Spinal cord (tissue), 10 donors: ENCODE results near the gene HACE1. TPM values are rescaled to one million over a fixed set of nuclear protein-coding genes. Genes with fewer than 3 reads are reported as not detected.
A peak's percentile ranks its signal among the peaks of the same experiment; 100 is the strongest.
"Not testable (repeated sequence)": the region's sequence is repeated elsewhere in the genome, so short reads cannot be mapped to it uniquely, and the experiment has no call there.

Source experiments
- DNase-seq, 6 donors: peaks; one replicate each; pipeline versions ENCODE4 v3.0.0 to v3.0.0-alpha.2; 2013 to 2015; ENCODE audit warnings: low spot score in 6 of 6, low read depth in 4 of 6
- H3K27ac ChIP-seq: one replicate; pipeline ENCODE4 v1.5.1; 2013; ENCODE audit warnings: low read depth, low read length, control low read depth
- H3K27me3 ChIP-seq: one replicate; pipeline ENCODE4 v1.6.1; 2013; ENCODE audit warnings: low read length; ENCODE audit not compliant: control insufficient read depth, insufficient read depth
- H3K36me3 ChIP-seq: one replicate; pipeline ENCODE4 v1.6.1; 2013; ENCODE audit warnings: low read length; ENCODE audit not compliant: control insufficient read depth, insufficient read depth
- H3K4me1 ChIP-seq: one replicate; pipeline ENCODE4 v1.6.1; 2013; ENCODE audit warnings: low read length; ENCODE audit not compliant: control insufficient read depth, insufficient read depth
- H3K4me3 ChIP-seq: one replicate; pipeline ENCODE4 v1.5.1; 2013; ENCODE audit warnings: low read depth, low read length, control low read depth
- H3K9me3 ChIP-seq: one replicate; pipeline ENCODE4 v1.6.1; 2013; ENCODE audit warnings: low read length; ENCODE audit not compliant: control insufficient read depth, insufficient read depth
- WGBS: methylation state at CpG from one replicate; pipeline ENCODE4 v1.1.5; 2013; ENCODE audit warnings: missing lambda C conversion rate; ENCODE audit not compliant: insufficient coverage; 5-methylcytosine and 5-hydroxymethylcytosine counted together
- polyA plus RNA-seq, 2 donors: library from polyadenylated mRNA; unstranded; fragments of 120-200 nt; gene quantifications; one replicate each; pipeline ENCODE4 v1.2.1, GENCODE V29; 2013; ENCODE audit not compliant: insufficient read length in 2 of 2
- total RNA-seq, 2 donors: library from RNA; depleted of rRNA in 1 of 2; stranded (reverse); fragments of 120-200 nt in 1 of 2; fragments of >200 nt in 1 of 2; gene quantifications; one replicate each; pipeline versions ENCODE4 v1.2.3 to v1.2.4, GENCODE V29; 2013 to 2014
- donor health status: healthy.

Gene HACE1
- total and polyA plus RNA-seq, 4 donors, result 20.1 to 44.1 (median 22.4) TPM

DNA sequence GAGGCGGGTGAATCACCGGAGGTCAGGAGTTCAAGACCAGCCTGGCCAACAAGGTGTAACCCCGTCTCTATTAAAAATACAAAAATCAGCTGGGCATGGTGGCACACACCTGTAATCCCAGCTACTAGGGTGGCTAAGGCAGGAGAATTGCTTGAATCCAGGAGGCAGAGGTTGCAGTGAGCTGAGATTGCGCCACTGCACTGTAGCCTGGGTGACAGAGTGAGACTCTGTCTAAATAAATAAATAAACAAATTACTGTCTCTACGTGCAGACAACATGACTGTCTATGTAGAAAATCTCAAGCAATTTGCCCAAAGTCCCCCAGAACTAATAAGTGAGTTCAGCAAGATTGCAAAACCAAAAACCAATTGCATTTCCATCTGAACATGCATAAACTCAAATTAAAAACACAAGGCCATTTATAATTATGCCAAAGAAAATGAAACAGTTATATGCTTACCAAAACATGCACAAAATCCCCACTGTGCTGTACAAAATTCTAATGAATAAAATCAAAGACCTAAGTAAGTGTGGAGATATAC, 23.2 kb downstream of the HACE1 start:
- not testable (repeated sequence) for H3K27me3 ChIP-seq, H3K27ac ChIP-seq, H3K4me3 ChIP-seq, DNase-seq, H3K9me3 ChIP-seq, H3K4me1 ChIP-seq
- peaks cover 17% of the 10 kb centered on the region for H3K36me3 ChIP-seq
- WGBS, result 87% methylated on average over 3 of the region's 5 CpGs

DNA sequence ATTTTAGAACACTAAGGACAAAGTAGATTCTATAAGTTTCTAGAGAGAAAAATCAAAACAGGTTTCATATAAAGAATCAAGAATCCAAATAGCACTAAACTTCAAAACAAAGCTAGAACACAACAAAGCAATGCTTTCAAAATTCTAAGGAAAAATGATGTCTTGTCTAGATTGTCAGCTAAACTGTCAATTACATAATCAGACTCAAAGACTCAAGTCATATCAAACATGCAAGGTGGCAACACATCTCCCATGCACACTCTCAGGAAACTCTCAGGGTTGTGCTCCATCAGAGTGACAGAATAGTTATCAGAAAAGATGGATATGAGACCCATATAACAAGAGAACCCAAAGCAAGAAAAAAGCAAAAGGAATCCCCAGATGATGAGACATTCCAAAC, 23.9 kb downstream of the HACE1 start:
- Histone ChIP-seq H3K27ac (no peak overlapping the region), H3K9me3 (peaks cover 3% of the 10 kb centered on the region), H3K4me3 (no peak overlapping the region), H3K27me3 (no peaks in the 10 kb centered on the region), H3K36me3 (peaks cover 17% of the 10 kb centered on the region), H3K4me1 (no peaks in the 10 kb centered on the region)
- no peak for DNase-seq

- Histone ChIP-seq H3K4me3 (no peak overlapping the region), H3K27ac (no peak overlapping the region), H3K9me3 (no peaks in the 10 kb centered on the region), H3K4me1 (no peaks in the 10 kb centered on the region), H3K27me3 (no peaks in the 10 kb centered on the region), H3K36me3 (peaks cover 17% of the 10 kb centered on the region)
- no CpG with 5 or more reads among the region's 1 CpG for WGBS
- peak in 1 of 6 donors; percentile 1 for DNase-seq
Observed at GRCh38 chr6:104829183-104829958, 30.3 kb downstream of the HACE1 start.

- Histone ChIP-seq H3K4me1 (no peaks in the 10 kb centered on the region), H3K36me3 (peaks cover 13% of the 10 kb centered on the region), H3K9me3 (no peaks in the 10 kb centered on the region), H3K27me3 (no peaks in the 10 kb centered on the region), H3K27ac (no peak overlapping the region), H3K4me3 (no peak overlapping the region)
- no peak for DNase-seq
- no CpG with 5 or more reads among the region's 1 CpG for WGBS
Observed at GRCh38 chr6:104828478-104828877, 31.2 kb downstream of the HACE1 start.

GRCh38 chr6:104820820-104821219, 38.9 kb downstream of the HACE1 start:
- H3K36me3 ChIP-seq, H3K4me1 ChIP-seq, H3K27me3 ChIP-seq, H3K9me3 ChIP-seq, H3K27ac ChIP-seq, H3K4me3 ChIP-seq, DNase-seq: not testable (repeated sequence)
- 100% methylated on average over 2 of the region's 4 CpGs for WGBS

DNA sequence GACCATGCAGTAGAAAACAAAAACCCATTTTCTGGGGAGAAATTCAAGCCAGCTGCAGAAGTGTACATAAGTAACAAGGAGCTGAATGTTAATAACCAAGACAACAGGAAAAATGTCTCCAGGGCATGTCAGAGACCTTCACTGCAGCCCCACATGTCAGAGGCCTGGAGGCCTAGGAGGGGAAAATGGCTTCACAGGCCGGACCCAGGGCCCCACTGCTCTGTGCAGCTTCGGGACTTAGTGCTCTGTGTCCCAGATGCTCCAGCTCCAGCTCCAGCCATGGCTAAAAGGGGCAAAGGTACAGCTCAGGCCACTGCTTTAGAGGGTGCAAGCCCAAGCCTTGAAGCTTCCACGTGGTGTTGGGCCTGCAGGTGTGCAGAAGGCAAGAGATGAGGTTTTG, 43.6 kb downstream of the HACE1 start:
- no peaks in the 10 kb centered on the region for H3K4me1 ChIP-seq
- DNase-seq, result no peak
- WGBS, result 92% methylated on average over 3 of the region's 3 CpGs

DNA sequence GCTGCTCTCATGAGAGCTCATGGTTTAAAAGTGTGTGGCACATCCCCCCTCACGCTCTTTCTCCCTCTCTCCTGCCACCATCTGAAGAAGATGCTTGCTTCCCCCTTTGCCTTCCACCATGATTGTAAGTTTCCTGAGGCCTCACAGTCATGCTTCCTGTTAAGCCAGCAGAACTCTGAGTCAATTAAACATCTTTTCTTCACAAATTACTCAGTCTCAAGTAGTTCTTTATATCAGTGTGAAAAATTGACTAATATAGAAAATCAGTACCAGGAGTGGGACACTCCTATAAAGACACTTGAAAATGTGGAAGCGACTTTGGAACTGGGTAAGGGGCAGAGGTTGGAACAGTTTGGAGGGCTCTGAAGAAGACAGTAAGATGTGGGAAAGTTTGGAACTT, 45.0 kb downstream of the HACE1 start:
- H3K27ac ChIP-seq, result no peak overlapping the region
- H3K4me3 ChIP-seq, result no peak overlapping the region
- no CpG with 5 or more reads among the region's 2 CpGs for WGBS
- no peaks in the 10 kb centered on the region for H3K9me3 ChIP-seq
- DNase-seq, result no peak
- H3K36me3 ChIP-seq, result peaks cover 3% of the 10 kb centered on the region
- H3K27me3 ChIP-seq, result no peaks in the 10 kb centered on the region
- no peaks in the 10 kb centered on the region for H3K4me1 ChIP-seq

More for the DNA sequence above, 43.6 kb downstream of the HACE1 start:
- no peaks in the 10 kb centered on the region for H3K9me3 ChIP-seq
- no peak overlapping the region for H3K4me3 ChIP-seq
- H3K27me3 ChIP-seq, result no peaks in the 10 kb centered on the region
- H3K36me3 ChIP-seq, result peaks cover 3% of the 10 kb centered on the region
- H3K27ac ChIP-seq, result no peak overlapping the region

GRCh38 chr6:104813552-104813951, 46.2 kb downstream of the HACE1 start:
- H3K9me3 ChIP-seq, result no peaks in the 10 kb centered on the region
- no CpG with 5 or more reads among the region's 2 CpGs for WGBS
- DNase-seq, result no peak
- no peaks in the 10 kb centered on the region for H3K27me3 ChIP-seq
- no peaks in the 10 kb centered on the region for H3K4me1 ChIP-seq
- peaks cover 3% of the 10 kb centered on the region for H3K36me3 ChIP-seq
- no peak overlapping the region for H3K4me3 ChIP-seq
- no peak overlapping the region for H3K27ac ChIP-seq

- no peaks in the 10 kb centered on the region for H3K36me3 ChIP-seq
- no peak overlapping the region for H3K27ac ChIP-seq
- H3K27me3 ChIP-seq, result no peaks in the 10 kb centered on the region
- no peaks in the 10 kb centered on the region for H3K4me1 ChIP-seq
- no peak overlapping the region for H3K4me3 ChIP-seq
- no peak for DNase-seq
- peaks cover 3% of the 10 kb centered on the region for H3K9me3 ChIP-seq
- WGBS, result no CpG with 5 or more reads among the region's 3 CpGs
Observed at GRCh38 chr6:104809116-104809515, 50.6 kb downstream of the HACE1 start.

DNA sequence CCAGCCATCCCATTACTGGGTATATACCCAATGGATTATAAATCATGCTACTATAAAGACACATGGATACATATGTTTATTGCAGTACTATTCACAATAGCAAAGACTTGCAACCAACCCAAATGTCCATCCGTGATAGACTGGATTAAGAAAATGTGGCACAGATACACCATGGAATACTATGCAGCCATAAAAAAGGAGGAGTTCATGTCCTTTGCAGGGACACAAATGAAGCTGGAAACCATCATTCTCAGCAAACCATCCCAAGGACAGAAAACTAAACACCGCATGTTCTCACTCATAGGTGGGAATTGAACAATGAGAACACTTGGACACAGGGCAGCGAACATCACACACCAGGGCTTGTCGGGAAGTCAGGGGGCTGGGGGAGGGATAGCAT, 54.4 kb downstream of the HACE1 start:
- WGBS, result no CpG with 5 or more reads among the region's 4 CpGs
- H3K36me3 ChIP-seq, H3K4me3 ChIP-seq, H3K9me3 ChIP-seq, DNase-seq, H3K27me3 ChIP-seq, H3K27ac ChIP-seq, H3K4me1 ChIP-seq: not testable (repeated sequence)
